Activated CD8-positive, alpha-beta memory T cell treated with anti-CD3 and anti-CD28 coated beads for 36 hours (primary cell): ENCODE results near the gene BCORL1. TPM values are rescaled to one million over a fixed set of nuclear protein-coding genes. Genes with fewer than 3 reads are reported as not detected.

Experiments
- CTCF ChIA-PET: fragments of 350-600 bp; sonication (Branson Sonifier 250); formaldehyde crosslinking; loops from one replicate; lab custom pipeline; 2021; ENCODE audit warnings: antibody characterized with exemption; lab: Charles Lee
- POLR2A ChIA-PET: fragments of 350-600 bp; sonication (Branson Sonifier 250); formaldehyde crosslinking; loops from one replicate; lab custom pipeline; 2021; ENCODE audit warnings: antibody characterized with exemption; lab: Charles Lee
- total RNA-seq, 2 experiments: library from RNA; stranded (reverse); gene quantifications; one replicate each; pipeline ENCODE4 v1.2.3, GENCODE V29; 2021

Gene BCORL1
- total RNA-seq, 2 experiments from 2014 or later: 11.6 to 12.6 TPM

GRCh38 chrX:129958814-129959492, 23.5 kb upstream of the BCORL1 start:
- CTCF ChIA-PET: interaction anchor here (0.6 to 1.0 kb wide), 2 partner anchors 33 to 73 kb away, joined by 3 read pairs; no protein-coding TSS in a partner anchor
- POLR2A ChIA-PET: no interaction called here

GRCh38 chrX:129959493-129959832, 23.0 kb upstream of the BCORL1 start:
- ChIA-PET CTCF (interaction anchor here (1.0 kb wide), 1 partner anchor 34 kb away, joined by 3 read pairs; no protein-coding TSS in a partner anchor), POLR2A (interaction anchor here (0.5 kb wide), 1 partner anchor 26 kb away, joined by 7 read pairs; no protein-coding TSS in a partner anchor)

- ChIA-PET CTCF (interaction anchor here (0.6 to 1.5 kb wide), 2 partner anchors 37 to 99 kb away, joined by 3 to 5 read pairs; no protein-coding TSS in a partner anchor), POLR2A (interaction anchor here (0.6 to 1.6 kb wide), 5 partner anchors 15 to 344 kb away, joined by 3 to 9 read pairs (median 4); no protein-coding TSS in a partner anchor)
These were observed 21.0 kb upstream of the BCORL1 start for GRCh38 chrX:129961180-129962083.

GRCh38 chrX:129963729-129964128, 18.7 kb upstream of the BCORL1 start:
- ChIA-PET POLR2A (no interaction called here), CTCF (no interaction called here)

- CTCF ChIA-PET: no interaction called here
These were observed 17.3 kb upstream of the BCORL1 start for GRCh38 chrX:129965166-129965565.

GRCh38 chrX:129968968-129969367, 13.5 kb upstream of the BCORL1 start:
- ChIA-PET POLR2A (no interaction called here), CTCF (no interaction called here)

More at GRCh38 chrX:129965166-129965565, 17.3 kb upstream of the BCORL1 start:
- POLR2A ChIA-PET: no interaction called here

GRCh38 chrX:129976441-129976840, 6.0 kb upstream of the BCORL1 start:
- POLR2A ChIA-PET: interaction anchor here (1.5 kb wide), 1 partner anchor 15 kb away, joined by 9 read pairs; no protein-coding TSS in a partner anchor
- CTCF ChIA-PET: no interaction called here

GRCh38 chrX:129979207-129979920, 3.1 kb upstream of the BCORL1 start:
- CTCF ChIA-PET: interaction anchor here (0.8 to 1.4 kb wide), 2 partner anchors 27 to 54 kb away, joined by 3 to 5 read pairs; no protein-coding TSS in a partner anchor
- POLR2A ChIA-PET: interaction anchor here (1.2 kb wide), 1 partner anchor 18 kb away, joined by 5 read pairs; no protein-coding TSS in a partner anchor

- CTCF ChIA-PET: interaction anchor here (1.4 kb wide), 1 partner anchor 55 kb away, joined by 5 read pairs; no protein-coding TSS in a partner anchor
These were observed 2.4 kb upstream of the BCORL1 start for GRCh38 chrX:129980001-129980401.

GRCh38 chrX:129980540-129981199, 1.8 kb upstream of the BCORL1 start:
- ChIA-PET POLR2A (no interaction called here), CTCF (no interaction called here)

More at GRCh38 chrX:129980001-129980401, 2.4 kb upstream of the BCORL1 start:
- POLR2A ChIA-PET: interaction anchor here (1.2 kb wide), 1 partner anchor 18 kb away, joined by 5 read pairs; no protein-coding TSS in a partner anchor

- CTCF ChIA-PET: no interaction called here
- POLR2A ChIA-PET: no interaction called here
These were observed 1.3 kb upstream of the BCORL1 start for GRCh38 chrX:129981200-129981553.

- CTCF ChIA-PET: no interaction called here
- POLR2A ChIA-PET: no interaction called here
These were observed 609 bp upstream of the BCORL1 start for GRCh38 chrX:129981752-129982299.

- POLR2A ChIA-PET: no interaction called here
- CTCF ChIA-PET: no interaction called here
These were observed 1.2 kb downstream of the BCORL1 start for GRCh38 chrX:129983575-129984110.

GRCh38 chrX:129984111-129984958, 1.9 kb downstream of the BCORL1 start:
- CTCF ChIA-PET: no interaction called here
- POLR2A ChIA-PET: no interaction called here

GRCh38 chrX:129987871-129988270, 5.4 kb downstream of the BCORL1 start:
- ChIA-PET CTCF (no interaction called here), POLR2A (no interaction called here)

GRCh38 chrX:129992181-129992580, 9.7 kb downstream of the BCORL1 start:
- CTCF ChIA-PET: no interaction called here
- POLR2A ChIA-PET: no interaction called here

GRCh38 chrX:129996120-129996519, 13.7 kb downstream of the BCORL1 start:
- ChIA-PET CTCF (no interaction called here), POLR2A (no interaction called here)
